PC-3 (cell line): Measurements from ENCODE around the gene JPH4. TPM values are rescaled to one million over a fixed set of nuclear protein-coding genes. Genes with fewer than 3 reads are reported as not detected.

Experiments used
- ATAC-seq: fragments of 200-7000 bp; cut with Tn5 transposase; 2 replicates; pipeline ENCODE4 v1.9.1; 2020; ENCODE audit warnings: mild to moderate bottlenecking, moderate library complexity
- BruUV-seq: library from RNA; stranded (reverse); fragments of 400-500 nt; replicated peaks from 2 replicates; lab custom pipeline; 2021; lab: Mats Ljungman, UMichigan
- CTCF ChIA-PET: fragments of 300-600 bp; sonication (Branson Sonifier 250); formaldehyde crosslinking; loops from one replicate; lab custom pipeline; 2022; ENCODE audit warnings: antibody characterized with exemption; lab: Charles Lee
- POLR2A ChIA-PET: fragments of 300-600 bp; sonication (Branson Sonifier 250); formaldehyde crosslinking; loops from one replicate; lab custom pipeline; 2022; ENCODE audit warnings: antibody characterized with exemption; ENCODE audit not compliant: unreplicated experiment; lab: Charles Lee
- DNase-seq: peaks from one replicate; pipeline ENCODE4 v3.0.0-alpha.2; 2015
- H2AFZ ChIP-seq: fragments of 300-600 bp; sonication (generic); 2 replicates; pipeline ENCODE4 v1.6.0; 2016; ENCODE audit warnings: antibody characterized with exemption, low read length
- H3F3A ChIP-seq: fragments of 300-600 bp; sonication (generic); one replicate; pipeline ENCODE4 v1.6.0; 2017; ENCODE audit warnings: antibody characterized with exemption, low read length, control low read depth, mild to moderate bottlenecking; ENCODE audit not compliant: unreplicated experiment
- H3K27ac ChIP-seq: fragments of 300-600 bp; sonication (generic); 2 replicates; pipeline ENCODE4 v1.5.1; 2016; ENCODE audit warnings: mild to moderate bottlenecking, low read length
- H3K27me3 ChIP-seq: fragments of 300-600 bp; sonication (generic); 2 replicates; pipeline ENCODE4 v1.6.1; 2016; ENCODE audit warnings: low read length, mixed read lengths
- H3K36me3 ChIP-seq: fragments of 300-600 bp; sonication (generic); 2 replicates; pipeline ENCODE4 v1.6.1; 2016; ENCODE audit warnings: low read depth, mixed run types, low read length, mixed read lengths
- H3K4me1 ChIP-seq: fragments of 300-600 bp; sonication (generic); 2 replicates; pipeline ENCODE4 v1.5.1; 2016; ENCODE audit warnings: low read length; ENCODE audit not compliant: insufficient read depth
- H3K4me2 ChIP-seq: fragments of 300-600 bp; sonication (generic); 2 replicates; pipeline ENCODE4 v1.6.0; 2016; ENCODE audit warnings: low read length
- H3K4me3 ChIP-seq: fragments of 300-600 bp; sonication (generic); 2 replicates; pipeline ENCODE4 v1.5.1; 2016; ENCODE audit warnings: mild to moderate bottlenecking, low read length, mixed read lengths
- H3K79me2 ChIP-seq: fragments of 300-600 bp; sonication (generic); 2 replicates; pipeline ENCODE4 v1.6.1; 2017; ENCODE audit warnings: low read length, mixed read lengths
- H3K9ac ChIP-seq: fragments of 300-600 bp; sonication (generic); 2 replicates; pipeline ENCODE4 v1.6.0; 2016; ENCODE audit warnings: mild to moderate bottlenecking, low read length
- H3K9me2 ChIP-seq: fragments of 300-600 bp; sonication (generic); replicated peaks from 2 replicates; pipeline ENCODE4 v1.6.1; 2016; ENCODE audit warnings: mixed run types, low read length, mixed read lengths
- H3K9me3 ChIP-seq: fragments of 300-600 bp; sonication (generic); 2 replicates; pipeline ENCODE4 v1.6.1; 2016; ENCODE audit warnings: low read length, mixed read lengths
- H4K20me1 ChIP-seq: fragments of 300-600 bp; sonication (generic); 2 replicates; pipeline ENCODE4 v1.6.1; 2016; ENCODE audit warnings: low read length, mixed read lengths
- EZH2 ChIP-seq: fragments of 300-600 bp; sonication (generic); IDR thresholded peaks from one replicate; pipeline ENCODE4 v1.6.1; 2017; ENCODE audit warnings: antibody characterized with exemption, mild to moderate bottlenecking, low read length; ENCODE audit not compliant: unreplicated experiment
- EZH2phosphoT487 ChIP-seq: fragments of 300-600 bp; sonication (generic); IDR thresholded peaks from 2 replicates; pipeline ENCODE4 v1.6.1; 2018; ENCODE audit warnings: mild to moderate bottlenecking, antibody characterized with exemption, low read length, borderline replicate concordance
- intact Hi-C: fragments of 100-400 bp; cut with micrococcal nuclease; formaldehyde crosslinking; loops from 2 replicates; pipeline ENCODE4 v1.9.0; 2023
- total RNA-seq: library from RNA; depleted of rRNA; stranded (reverse); fragments of >200 nt; gene quantifications from 2 replicates; pipeline ENCODE4 v1.2.3, GENCODE V29; 2014
- TF ChIP-seq, protein P1 (sequence below): fragments of 300-600 bp; sonication (generic); conservative IDR thresholded peaks from 2 replicates; pipeline ENCODE4 v1.5.1; 2017; ENCODE audit warnings: antibody characterized with exemption, low read depth, mild to moderate bottlenecking, low read length

The JPH4 gene
- total RNA-seq, 1 experiment from 2014 or later: not detected

DNA sequence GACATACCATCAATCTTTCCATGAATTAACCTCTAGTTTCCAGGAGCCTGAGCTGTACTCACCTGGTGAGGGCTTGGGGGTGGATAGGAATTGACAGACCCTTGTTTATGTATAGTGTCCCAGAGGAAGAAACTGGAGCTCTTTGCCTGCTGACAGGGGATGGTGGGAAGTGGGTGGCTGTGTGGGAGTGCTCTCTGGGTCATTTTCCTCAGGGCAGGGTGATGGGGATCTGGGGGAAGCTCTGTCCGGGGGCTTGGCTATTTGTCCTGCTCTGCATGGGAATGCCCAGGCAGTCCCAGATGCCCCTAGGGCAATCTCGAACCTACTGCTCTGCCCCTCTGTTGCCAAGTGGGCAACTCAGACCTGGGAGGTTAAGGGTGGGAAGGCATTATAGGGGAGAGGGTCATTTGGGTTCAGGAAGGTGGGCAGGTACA lies 35.8 kb upstream of the JPH4 start:
- ATAC-seq: no peak
- Histone ChIP-seq H3K79me2 (no peaks in the 10 kb centered on the region), H3K4me3 (no peak overlapping the region), H4K20me1 (no peaks in the 10 kb centered on the region), H3K4me2 (no peak overlapping the region), H2AFZ (no peak overlapping the region), H3K9ac (no peak overlapping the region), H3K4me1 (peaks cover 7% of the 10 kb centered on the region), H3K27ac (no peak overlapping the region), H3K9me2 (no peaks in the 10 kb centered on the region), H3K27me3 (peaks cover 25% of the 10 kb centered on the region), H3K9me3 (no peaks in the 10 kb centered on the region), H3F3A (no peaks in the 10 kb centered on the region), H3K36me3 (no peaks in the 10 kb centered on the region)
- CTCF ChIA-PET: no interaction called here
- intact Hi-C loops: no loop called here
- TF ChIP-seq EZH2 (no peak), EZH2phosphoT487 (no peak)
- TF ChIP-seq, protein P1, sequence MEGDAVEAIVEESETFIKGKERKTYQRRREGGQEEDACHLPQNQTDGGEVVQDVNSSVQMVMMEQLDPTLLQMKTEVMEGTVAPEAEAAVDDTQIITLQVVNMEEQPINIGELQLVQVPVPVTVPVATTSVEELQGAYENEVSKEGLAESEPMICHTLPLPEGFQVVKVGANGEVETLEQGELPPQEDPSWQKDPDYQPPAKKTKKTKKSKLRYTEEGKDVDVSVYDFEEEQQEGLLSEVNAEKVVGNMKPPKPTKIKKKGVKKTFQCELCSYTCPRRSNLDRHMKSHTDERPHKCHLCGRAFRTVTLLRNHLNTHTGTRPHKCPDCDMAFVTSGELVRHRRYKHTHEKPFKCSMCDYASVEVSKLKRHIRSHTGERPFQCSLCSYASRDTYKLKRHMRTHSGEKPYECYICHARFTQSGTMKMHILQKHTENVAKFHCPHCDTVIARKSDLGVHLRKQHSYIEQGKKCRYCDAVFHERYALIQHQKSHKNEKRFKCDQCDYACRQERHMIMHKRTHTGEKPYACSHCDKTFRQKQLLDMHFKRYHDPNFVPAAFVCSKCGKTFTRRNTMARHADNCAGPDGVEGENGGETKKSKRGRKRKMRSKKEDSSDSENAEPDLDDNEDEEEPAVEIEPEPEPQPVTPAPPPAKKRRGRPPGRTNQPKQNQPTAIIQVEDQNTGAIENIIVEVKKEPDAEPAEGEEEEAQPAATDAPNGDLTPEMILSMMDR: no peak
- BruUV-seq: no TSS peak
- POLR2A ChIA-PET: no interaction called here
- DNase-seq: no peak

DNA sequence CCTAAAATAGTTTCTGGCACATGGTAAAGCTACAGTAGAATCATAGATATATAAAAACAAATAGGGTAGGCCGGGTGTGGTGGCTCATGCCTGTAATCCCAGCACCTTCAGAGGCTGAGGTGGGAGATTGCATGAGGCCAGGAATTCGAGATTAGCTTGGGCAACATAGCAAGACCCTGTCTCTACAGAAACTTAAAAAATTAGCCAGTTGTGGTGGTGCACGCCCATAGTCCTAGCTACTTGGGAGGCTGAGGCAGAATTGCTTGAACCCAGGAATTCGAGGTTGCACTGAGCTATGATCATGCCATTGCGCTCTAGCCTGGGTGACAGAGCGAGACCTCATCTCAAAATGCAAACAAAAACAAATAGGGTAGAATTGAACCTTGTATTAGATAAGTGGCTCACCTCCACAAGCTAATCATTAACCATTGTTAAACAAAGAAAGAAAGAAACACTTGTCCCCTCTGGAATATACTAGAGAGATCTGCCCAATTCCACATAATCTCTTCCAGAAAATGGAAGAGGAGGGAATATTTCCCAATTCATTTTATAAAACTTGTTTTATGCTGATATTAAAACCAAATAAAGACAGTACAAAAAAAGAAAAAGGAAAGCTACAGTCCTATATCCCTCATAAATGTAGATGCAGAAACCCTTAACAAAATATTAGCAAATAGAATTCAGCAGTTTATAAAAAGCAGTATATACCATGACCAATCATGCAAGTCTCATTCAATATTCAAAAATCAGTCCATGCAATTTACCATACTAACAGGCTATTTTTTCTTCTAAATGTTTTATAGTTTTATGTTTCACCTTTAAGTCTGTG lies 34.9 kb upstream of the JPH4 start:
- ChIA-PET CTCF (no interaction called here), POLR2A (no interaction called here)
- no peak for DNase-seq
- H3K4me3 ChIP-seq: no peak overlapping the region
- peaks cover 31% of the 10 kb centered on the region for H3K27me3 ChIP-seq
- H3K9ac ChIP-seq: no peak overlapping the region
- BruUV-seq: no TSS peak
- H3F3A ChIP-seq: no peaks in the 10 kb centered on the region
- no peak overlapping the region for H3K4me2 ChIP-seq
- peaks cover 7% of the 10 kb centered on the region for H3K4me1 ChIP-seq
- TF ChIP-seq, protein P1: no peak
- TF ChIP-seq EZH2: no peak
- TF ChIP-seq EZH2phosphoT487: no peak
- H3K9me2 ChIP-seq: no peaks in the 10 kb centered on the region
- H4K20me1 ChIP-seq: no peaks in the 10 kb centered on the region
- no peaks in the 10 kb centered on the region for H3K79me2 ChIP-seq
- no peak overlapping the region for H2AFZ ChIP-seq
- H3K9me3 ChIP-seq: no peaks in the 10 kb centered on the region
- ATAC-seq: no peak
- no peak overlapping the region for H3K27ac ChIP-seq
- H3K36me3 ChIP-seq: no peaks in the 10 kb centered on the region
- intact Hi-C loops: no loop called here

DNA sequence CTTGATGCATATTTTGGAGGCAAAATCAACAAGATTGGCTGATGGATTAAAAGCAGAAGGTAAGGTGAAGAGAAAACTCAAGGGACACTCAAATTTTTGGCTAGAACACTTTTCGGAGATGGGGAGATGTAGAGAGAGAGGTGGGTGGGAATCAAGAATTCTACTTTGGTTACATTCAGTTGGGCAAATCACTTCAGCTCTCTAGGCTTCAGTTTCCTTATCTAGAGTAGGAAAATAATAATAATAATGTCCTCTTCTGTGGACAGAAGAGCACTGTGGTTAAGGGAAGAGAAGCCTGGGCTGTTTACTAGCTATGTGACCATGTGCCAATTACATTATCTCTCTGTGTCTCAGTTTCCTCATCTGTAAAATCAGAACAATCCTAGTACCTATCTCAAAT lies 34.2 kb upstream of the JPH4 start:
- Histone ChIP-seq H3K79me2 (no peaks in the 10 kb centered on the region), H4K20me1 (no peaks in the 10 kb centered on the region), H2AFZ (no peak overlapping the region), H3K9me3 (no peaks in the 10 kb centered on the region), H3K9me2 (no peaks in the 10 kb centered on the region), H3K27me3 (peaks cover 36% of the 10 kb centered on the region), H3K27ac (no peak overlapping the region), H3F3A (no peaks in the 10 kb centered on the region), H3K4me3 (no peak overlapping the region), H3K9ac (no peak overlapping the region), H3K4me2 (no peak overlapping the region), H3K36me3 (no peaks in the 10 kb centered on the region), H3K4me1 (peaks cover 7% of the 10 kb centered on the region)
- no TSS peak for BruUV-seq
- DNase-seq: no peak
- POLR2A ChIA-PET: no interaction called here
- TF ChIP-seq EZH2: no peak
- TF ChIP-seq, protein P1: no peak
- no peak for TF ChIP-seq EZH2phosphoT487
- CTCF ChIA-PET: no interaction called here
- intact Hi-C loops: no loop called here
- no peak for ATAC-seq
